K562 (cell line): ENCODE results near the gene ELMO1. TPM values are rescaled to one million over a fixed set of nuclear protein-coding genes. Genes with fewer than 3 reads are reported as not detected.

Experiments
- ATAC-seq: fragments of 200-7000 bp; cut with Tn5 transposase; 3 replicates; pipeline ENCODE4 v1.9.1; 2020; ENCODE audit warnings: moderate library complexity
- BruUV-seq: library from RNA; stranded (reverse); fragments of 400-500 nt; replicated peaks from 2 replicates; lab custom pipeline; 2021; lab: Mats Ljungman, UMichigan
- CTCF ChIA-PET: fragments of 300-600 bp; formaldehyde crosslinking; extraction: SDS; loops from one replicate; lab custom pipeline; 2021; ENCODE audit warnings: low intra/inter-chr PET ratio; lab: Yijun Ruan, JAX
- POLR2A ChIA-PET: fragments of 300-600, 350-650 bp; sonication (Branson Sonifier 250); formaldehyde crosslinking; extraction: SDS; loops from one replicate; lab custom pipeline; 2021; ENCODE audit warnings: antibody characterized with exemption, inconsistent platforms; lab: Yijun Ruan, JAX
- DNase-seq, 4 experiments: peaks; one replicate each; pipeline versions ENCODE4 v3.0.0 to v3.0.0-alpha.2; 2011 to 2018; ENCODE audit warnings: low spot score in 3 of 4, mixed read lengths in 3 of 4; ENCODE audit errors: extremely low read depth in 1 of 4
- FAIRE-seq: peaks from 2 replicates; lab custom pipeline; 2011; peaks lifted over from hg19 to GRCh38; lab: Jason Lieb, UNC
- H2AFZ ChIP-seq: 2 replicates; pipeline ENCODE4 v1.6.0; 2011; ENCODE audit warnings: low read depth, low read length, control low read depth, inconsistent platforms
- H3K27ac ChIP-seq: fragments of 200-600 bp; 3 replicates; pipeline ENCODE4 v1.8.0; 2011; ENCODE audit warnings: low read depth, mild to moderate bottlenecking, control low read depth, inconsistent platforms, low read length, moderate library complexity, mixed read lengths; ENCODE audit errors: extremely low read depth
- H3K27me3 ChIP-seq, 2 experiments: fragments of 300-600 bp in 1 of 2; 2 replicates in 1 of 2; 3 replicates in 1 of 2; pipeline versions ENCODE4 v1.6.0 to v1.8.0; 2011; ENCODE audit warnings: inconsistent platforms in 2 of 2, low read length in 2 of 2, mild to moderate bottlenecking in 1 of 2, mixed read lengths in 1 of 2, moderate library complexity in 1 of 2; ENCODE audit not compliant: control insufficient read depth in 2 of 2, insufficient read depth in 2 of 2
- H3K36me3 ChIP-seq: fragments of 300-600 bp; 3 replicates; pipeline ENCODE4 v1.8.0; 2011; ENCODE audit warnings: mild to moderate bottlenecking, low read length, inconsistent platforms; ENCODE audit not compliant: control insufficient read depth, insufficient read depth
- H3K4me1 ChIP-seq, 2 experiments: fragments of 200-600 bp in 1 of 2; replicated peaks in 1 of 2; 2 replicates in 1 of 2; 3 replicates in 1 of 2; pipeline versions ENCODE4 v1.5.1 to v1.8.0; 2011; ENCODE audit warnings: inconsistent platforms in 2 of 2, low read length in 2 of 2, mild to moderate bottlenecking in 1 of 2, mixed read lengths in 1 of 2, moderate library complexity in 1 of 2; ENCODE audit not compliant: control insufficient read depth in 2 of 2, insufficient read depth in 2 of 2
- H3K4me2 ChIP-seq: 2 replicates; pipeline ENCODE4 v1.6.1; 2011; ENCODE audit warnings: low read length, control low read depth, inconsistent platforms, mixed read lengths; ENCODE audit not compliant: insufficient read depth
- H3K4me3 ChIP-seq: fragments of 200-600 bp; sonication (generic), shearing (Covaris generic); 2 replicates; pipeline ENCODE4 v1.5.1; 2016; ENCODE audit warnings: control low read depth, inconsistent platforms
- H3K79me2 ChIP-seq: fragments of 200-600 bp; 3 replicates; pipeline ENCODE4 v1.8.0; 2011; ENCODE audit warnings: low read length, inconsistent platforms; ENCODE audit not compliant: control insufficient read depth, insufficient read depth
- H3K9ac ChIP-seq, 2 experiments: 2 replicates each; pipeline versions ENCODE4 v1.6.0 to v1.6.1; 2011; ENCODE audit warnings: low read depth in 2 of 2, low read length in 2 of 2, control low read depth in 1 of 2, inconsistent platforms in 1 of 2, mild to moderate bottlenecking in 1 of 2, mixed read lengths in 1 of 2; ENCODE audit not compliant: insufficient read depth in 1 of 2
- H3K9me1 ChIP-seq: one replicate; pipeline ENCODE4 v1.6.0; 2011; ENCODE audit warnings: inconsistent platforms, mild to moderate bottlenecking, low read length, moderate library complexity; ENCODE audit not compliant: control insufficient read depth, insufficient read depth
- H3K9me3 ChIP-seq: replicated peaks from 2 replicates; pipeline ENCODE4 v1.5.1; 2011; ENCODE audit warnings: low read depth, low read length, inconsistent platforms; ENCODE audit not compliant: control insufficient read depth, insufficient read depth
- H4K20me1 ChIP-seq: replicated peaks from 2 replicates; pipeline ENCODE4 v1.6.1; 2011; ENCODE audit warnings: low read length, inconsistent platforms, mixed read lengths; ENCODE audit not compliant: control insufficient read depth, insufficient read depth
- COPS2 ChIP-seq: fragments of 450-650 bp; conservative IDR thresholded peaks from 2 replicates; pipeline ENCODE4 v1.6.1; 2016; ENCODE audit warnings: mild to moderate bottlenecking, moderate library complexity
- FOS ChIP-seq: IDR thresholded peaks from 3 replicates; pipeline ENCODE4 v1.6.1; 2011; ENCODE audit not compliant: insufficient read length; ENCODE audit errors: extremely low read depth
- GTF2F1 ChIP-seq: IDR thresholded peaks from 2 replicates; pipeline ENCODE4 v1.6.1; 2011; ENCODE audit warnings: low read depth, low read length, improper control_type of control experiment
- HDAC3 ChIP-seq: fragments of 450-650 bp; IDR thresholded peaks from 2 replicates; pipeline ENCODE4 v1.6.1; 2018; ENCODE audit warnings: borderline replicate concordance, mild to moderate bottlenecking, moderate library complexity; ENCODE audit not compliant: partially characterized antibody
- HES1 ChIP-seq: fragments of 450-650 bp; IDR thresholded peaks from 2 replicates; pipeline ENCODE4 v1.6.1; 2016; ENCODE audit warnings: low read depth, mild to moderate bottlenecking, moderate library complexity
- HINFP ChIP-seq: fragments of 450-650 bp; conservative IDR thresholded peaks from 2 replicates; pipeline ENCODE4 v1.6.1; 2016; ENCODE audit warnings: missing genetic modification characterization, low read depth, mild to moderate bottlenecking, control low read depth, missing compliant biosample characterization
- HIVEP1 ChIP-seq: fragments of 250-450 bp; sonication (Bioruptor Pico); IDR thresholded peaks from 2 replicates; pipeline ENCODE4 v1.4.0; 2020; ENCODE audit warnings: mild to moderate bottlenecking
- MECOM ChIP-seq: fragments of 250-450 bp; sonication (Bioruptor Pico); IDR thresholded peaks from 2 replicates; pipeline ENCODE4 v1.8.0; 2022; ENCODE audit warnings: inconsistent platforms
- NFIX ChIP-seq: fragments of 250-450 bp; sonication (Bioruptor Pico); IDR thresholded peaks from 2 replicates; pipeline ENCODE4 v1.4.0; 2020; ENCODE audit warnings: low read depth, mild to moderate bottlenecking, moderate library complexity
- PHF20 ChIP-seq: fragments of 450-650 bp; IDR thresholded peaks from 2 replicates; pipeline ENCODE4 v1.6.1; 2018; ENCODE audit not compliant: partially characterized antibody
- PYGO2 ChIP-seq: fragments of 450-650 bp; IDR thresholded peaks from 2 replicates; pipeline ENCODE4 v1.6.1; 2016; ENCODE audit warnings: mild to moderate bottlenecking, missing genetic modification characterization, moderate library complexity, missing compliant biosample characterization
- RBM15 ChIP-seq: fragments of 200-400 bp; formaldehyde crosslinking; IDR thresholded peaks from 2 replicates; pipeline ENCODE4 v1.6.1; 2018; ENCODE audit warnings: mild to moderate bottlenecking, low read length, moderate library complexity; ENCODE audit not compliant: insufficient read depth
- SP1 ChIP-seq: sonication (generic); formaldehyde crosslinking; IDR thresholded peaks from 2 replicates; pipeline ENCODE4 v1.8.1; 2022; ENCODE audit warnings: mild to moderate bottlenecking, missing genetic modification reagents
- WHSC1 ChIP-seq: IDR thresholded peaks from one replicate; pipeline ENCODE4 v1.6.1; 2012; ENCODE audit warnings: low read length, control low read depth, inconsistent platforms
- ZKSCAN1 ChIP-seq: fragments of 150-350 bp; IDR thresholded peaks from 2 replicates; pipeline ENCODE4 v1.6.1; 2016; ENCODE audit warnings: low read depth, low read length
- WGBS: fragments of 100-300 bp; shearing (Covaris generic); methylation state at CpG from one replicate; pipeline ENCODE4 v1.1.6; 2016; ENCODE audit warnings: low coverage, mixed read lengths; ENCODE audit not compliant: insufficient coverage; ENCODE audit errors: missing lambda C conversion rate; 5-methylcytosine and 5-hydroxymethylcytosine counted together
- in situ Hi-C: fragments of 300-500 bp; cut with MboI; formaldehyde crosslinking; loops from 4 replicates; pipeline ENCODE4 v1.15.0; 2018; ENCODE audit warnings: inconsistent platforms, mixed read lengths
- intact Hi-C: fragments of 100-400 bp; cut with micrococcal nuclease; formaldehyde crosslinking; loops from 2 replicates; pipeline ENCODE4 v1.14.2; 2022
- polyA plus RNA-seq, 8 experiments: library from polyadenylated mRNA; depleted of rRNA in 4 of 8; stranded (reverse) in 5 of 8; unstranded in 3 of 8; fragments of >200 nt; fragmentation: Nextera tagmentation in 2 of 8; fragmentation: Illumina TruSeq in 1 of 8; extraction: Ambion mirVana in 2 of 8; extraction: Trizol in 1 of 8; gene quantifications; 2 replicates each; pipeline versions ENCODE4 v1.2.1 to v1.2.3, GENCODE V29; 2011 to 2014; ENCODE audit warnings: inconsistent platforms in 1 of 8, missing spikeins in 1 of 8
- total RNA-seq, 7 experiments: library from RNA; depleted of rRNA in 6 of 7; stranded (reverse); fragments of >200 nt in 6 of 7; fragmentation: Illumina TruSeq in 2 of 7; extraction: Trizol in 2 of 7; gene quantifications; 2 replicates each; pipeline versions ENCODE4 v1.2.1 to v1.2.3, GENCODE V29; 2011 to 2021; ENCODE audit warnings: low replicate concordance in 1 of 7

ELMO1 gene
- total and polyA plus RNA-seq, 9 of the 15 experiments (the other 6 are each of a cell fraction or from before 2014, with no cell fraction given), result 0.36 to 7.2 (median 3.6) TPM

DNA sequence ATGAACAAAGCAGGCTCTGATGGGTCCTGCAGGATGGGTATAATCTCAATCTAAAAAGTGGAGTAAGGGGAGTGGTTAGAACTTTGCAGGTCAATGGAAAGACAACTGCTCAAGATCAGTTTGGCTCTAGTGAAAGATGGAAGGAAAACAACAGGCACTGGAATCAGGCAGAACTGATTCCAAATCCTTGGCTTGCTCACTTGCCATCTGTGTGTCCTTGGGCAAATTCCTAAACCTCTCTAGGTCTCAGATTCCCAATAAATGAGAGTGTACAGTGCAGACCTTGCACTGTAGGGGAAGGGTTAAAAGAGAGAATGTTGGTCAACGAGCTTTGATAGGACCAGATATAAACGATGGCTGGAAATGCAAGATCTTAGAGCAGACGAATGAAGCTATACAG lies 538.3 kb downstream of the ELMO1 start:
- no peaks in the 10 kb centered on the region for H3K27me3 ChIP-seq
- no peaks in the 10 kb centered on the region for H3K79me2 ChIP-seq
- FAIRE-seq (no peak), ATAC-seq (no peak)
- no peak overlapping the region for H2AFZ ChIP-seq
- no peaks in the 10 kb centered on the region for H3K36me3 ChIP-seq
- POLR2A ChIA-PET, result no interaction called here
- WGBS, result 0% methylated on average over 3 of the region's 3 CpGs
- H3K27ac ChIP-seq, result no peak overlapping the region
- no peak overlapping the region for H3K4me2 ChIP-seq
- in situ Hi-C loops, result no loop called here
- H3K4me3 ChIP-seq, result no peak overlapping the region
- no peak overlapping the region for H3K9ac ChIP-seq
- no peak for TF ChIP-seq ZKSCAN1
- no peak for TF ChIP-seq WHSC1
- TF ChIP-seq PYGO2 (tag), result no peak
- no peak for TF ChIP-seq PHF20
- TF ChIP-seq, all 486 proteins: peak for 0
- no peaks in the 10 kb centered on the region for H4K20me1 ChIP-seq
- H3K4me1 ChIP-seq, result no peaks in the 10 kb centered on the region
- CTCF ChIA-PET, result no interaction called here
- H3K9me3 ChIP-seq, result no peaks in the 10 kb centered on the region
- intact Hi-C loops, result no loop called here
- DNase-seq, result no peak
- no TSS peak for BruUV-seq
- H3K9me1 ChIP-seq, result no peaks in the 10 kb centered on the region

- Histone ChIP-seq H3K27ac (no peak overlapping the region), H3K4me2 (no peak overlapping the region), H3K9me1 (no peaks in the 10 kb centered on the region), H3K27me3 (no peaks in the 10 kb centered on the region; a peak in 1 of 5 replicates), H3K9me3 (no peaks in the 10 kb centered on the region), H4K20me1 (no peaks in the 10 kb centered on the region), H3K9ac (no peak overlapping the region), H3K36me3 (no peaks in the 10 kb centered on the region), H3K79me2 (no peaks in the 10 kb centered on the region), H3K4me1 (no peaks in the 10 kb centered on the region), H2AFZ (no peak overlapping the region), H3K4me3 (no peak overlapping the region)
- no TSS peak for BruUV-seq
- WGBS, result 0% methylated on average over 3 of the region's 3 CpGs
- CTCF ChIA-PET, result no interaction called here
- intact Hi-C loops (no loop called here), in situ Hi-C loops (no loop called here)
- DNase-seq, result no peak
- POLR2A ChIA-PET, result no interaction called here
- ATAC-seq, result no peak
- no peak for FAIRE-seq
- TF ChIP-seq GTF2F1 (no peak), COPS2 (no peak), HINFP (no peak), RBM15 (no peak), SP1 (CRISPR knock-in tag) (no peak), HDAC3 (no peak), NFIX (CRISPR knock-in tag) (no peak), HES1 (no peak), MECOM (CRISPR knock-in tag) (no peak), FOS (no peak), HIVEP1 (CRISPR knock-in tag) (no peak)
Observed at GRCh38 chr7:36906956-36907635, 541.6 kb downstream of the ELMO1 start.
